GM20000 (cell line): ENCODE measurements around the gene MAU2.
"Not testable (repeated sequence)": the region's sequence is repeated elsewhere in the genome, so short reads cannot be mapped to it uniquely, and the experiment has no call there.

Experiments
- DNase-seq: peaks from one replicate; pipeline ENCODE4 v3.0.0; 2012; ENCODE audit warnings: low spot score
- TF ChIP-seq, protein P1 (sequence below): IDR thresholded peaks from 2 replicates; pipeline ENCODE4 v1.5.1; 2012; ENCODE audit warnings: mild to moderate bottlenecking, control low read depth; ENCODE audit errors: extremely low read depth, missing control alignments

MAU2 gene

DNA sequence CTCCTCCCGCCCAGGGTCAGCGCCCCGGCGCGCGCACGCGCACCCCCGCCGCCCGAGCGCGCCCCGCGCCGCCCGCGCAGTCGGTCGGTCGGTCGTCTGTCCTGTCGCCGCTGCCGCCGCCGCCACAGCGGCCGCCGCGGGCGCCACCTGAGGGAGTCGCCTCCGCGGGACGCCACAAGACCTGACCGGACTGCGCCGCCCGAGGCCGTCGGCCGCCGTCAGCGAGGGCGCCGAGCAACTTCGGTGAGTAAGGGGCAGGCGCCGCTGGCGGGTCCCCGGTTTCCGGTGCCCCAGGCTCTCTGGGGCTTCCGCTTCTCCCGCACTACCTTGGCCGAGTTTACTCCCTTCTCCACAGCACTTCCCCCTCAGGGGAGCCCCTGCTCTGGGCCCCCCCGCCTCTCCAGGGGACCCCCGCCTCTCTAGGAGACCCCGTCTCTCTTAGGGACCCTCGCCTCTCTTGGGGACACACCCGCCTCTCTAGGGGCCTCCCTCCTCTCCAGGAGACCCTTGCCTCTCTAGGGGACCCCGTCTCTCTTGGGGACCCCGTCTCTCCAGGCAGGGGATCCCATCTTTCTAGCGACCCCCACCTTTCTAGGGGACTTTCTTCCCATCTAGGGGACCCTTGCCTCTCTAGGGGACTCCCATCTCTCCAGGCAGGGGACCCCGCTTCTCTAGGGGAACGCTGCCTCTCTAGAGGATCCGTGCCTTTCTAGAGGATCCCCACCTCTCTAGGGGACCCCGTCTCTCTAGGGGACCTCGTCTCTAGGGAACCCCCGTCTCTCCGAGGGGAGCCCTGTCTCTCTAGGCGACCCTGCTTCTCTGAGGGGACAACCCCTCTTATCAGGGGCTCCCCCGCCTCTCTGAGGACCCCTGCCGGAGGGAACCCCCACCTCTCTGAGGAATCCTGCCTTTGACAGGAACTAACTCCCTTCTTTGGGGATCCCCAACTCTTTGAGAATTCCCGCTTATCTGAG, 65.6 kb downstream of the MAU2 start:
- TF ChIP-seq, protein P1, sequence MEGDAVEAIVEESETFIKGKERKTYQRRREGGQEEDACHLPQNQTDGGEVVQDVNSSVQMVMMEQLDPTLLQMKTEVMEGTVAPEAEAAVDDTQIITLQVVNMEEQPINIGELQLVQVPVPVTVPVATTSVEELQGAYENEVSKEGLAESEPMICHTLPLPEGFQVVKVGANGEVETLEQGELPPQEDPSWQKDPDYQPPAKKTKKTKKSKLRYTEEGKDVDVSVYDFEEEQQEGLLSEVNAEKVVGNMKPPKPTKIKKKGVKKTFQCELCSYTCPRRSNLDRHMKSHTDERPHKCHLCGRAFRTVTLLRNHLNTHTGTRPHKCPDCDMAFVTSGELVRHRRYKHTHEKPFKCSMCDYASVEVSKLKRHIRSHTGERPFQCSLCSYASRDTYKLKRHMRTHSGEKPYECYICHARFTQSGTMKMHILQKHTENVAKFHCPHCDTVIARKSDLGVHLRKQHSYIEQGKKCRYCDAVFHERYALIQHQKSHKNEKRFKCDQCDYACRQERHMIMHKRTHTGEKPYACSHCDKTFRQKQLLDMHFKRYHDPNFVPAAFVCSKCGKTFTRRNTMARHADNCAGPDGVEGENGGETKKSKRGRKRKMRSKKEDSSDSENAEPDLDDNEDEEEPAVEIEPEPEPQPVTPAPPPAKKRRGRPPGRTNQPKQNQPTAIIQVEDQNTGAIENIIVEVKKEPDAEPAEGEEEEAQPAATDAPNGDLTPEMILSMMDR, result no peak
- DNase-seq, result no peak

DNA sequence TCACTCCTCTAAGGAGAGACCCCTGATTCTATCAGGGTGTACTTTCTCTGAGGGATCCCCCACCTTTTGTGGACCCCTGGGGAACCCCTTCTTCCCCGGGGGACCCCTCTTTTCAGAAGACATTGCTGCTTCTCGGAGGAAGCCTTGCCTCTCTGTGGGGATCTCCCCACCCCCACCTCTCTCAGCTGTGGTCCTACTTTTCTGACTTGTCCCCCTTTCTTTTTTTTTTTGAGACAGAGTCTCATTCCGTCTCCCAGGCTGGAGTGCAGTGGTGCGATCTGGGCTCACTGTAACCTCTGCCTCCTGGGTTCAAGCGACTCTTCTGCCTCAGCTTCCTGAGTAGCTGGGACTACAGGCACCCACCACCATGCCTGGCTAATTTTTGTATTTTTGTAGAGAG, 66.5 kb downstream of the MAU2 start:
- no peak for DNase-seq
- TF ChIP-seq, protein P1, result no peak

DNA sequence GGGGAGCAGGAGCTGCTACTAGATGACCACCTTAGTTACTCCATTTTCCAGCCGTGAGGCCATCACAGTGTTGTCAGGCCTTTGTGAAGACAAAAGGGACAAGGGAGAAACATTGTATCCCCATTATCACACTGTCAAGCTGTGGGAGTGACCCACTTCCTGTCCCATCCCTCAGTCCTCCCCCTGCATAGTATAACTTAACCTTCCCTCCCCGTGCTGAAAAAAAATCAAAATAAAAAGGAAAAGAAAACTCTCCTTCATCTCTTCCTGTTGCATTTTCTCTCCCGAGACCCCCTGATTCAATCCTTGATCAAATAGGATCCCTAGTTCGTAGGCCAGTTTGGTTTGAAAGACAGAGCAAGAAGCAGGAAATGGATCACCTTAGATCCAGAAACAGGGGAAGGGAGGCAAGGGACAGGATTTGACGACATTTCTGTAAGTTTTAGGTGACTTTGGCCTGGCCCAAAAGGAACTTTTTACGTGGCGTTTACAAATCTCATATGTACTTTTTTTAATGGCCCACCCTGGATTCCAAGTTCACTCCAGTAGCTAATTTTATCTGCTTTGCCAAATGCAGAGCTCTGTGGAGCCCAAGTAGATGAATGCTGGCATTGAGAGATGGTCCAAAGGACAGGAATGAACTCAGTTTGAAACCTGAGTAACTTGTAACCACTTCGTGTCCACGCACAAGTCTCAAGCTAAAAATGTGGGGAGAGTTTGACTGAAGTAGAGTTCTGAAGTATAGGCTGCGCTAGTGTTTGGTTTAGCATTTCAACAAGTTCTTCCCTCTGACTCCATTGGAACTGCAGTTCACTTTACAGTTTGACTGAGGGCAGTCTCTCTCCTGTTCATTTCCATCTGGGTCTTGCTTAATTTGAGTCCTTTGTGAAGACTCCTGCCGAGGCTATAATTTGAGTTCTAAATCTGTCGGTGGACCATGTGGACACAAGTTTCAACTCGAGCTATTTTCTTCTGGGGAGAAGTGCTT, 68.2 kb downstream of the MAU2 start:
- DNase-seq, result no peak
- TF ChIP-seq, protein P1, result no peak

DNA sequence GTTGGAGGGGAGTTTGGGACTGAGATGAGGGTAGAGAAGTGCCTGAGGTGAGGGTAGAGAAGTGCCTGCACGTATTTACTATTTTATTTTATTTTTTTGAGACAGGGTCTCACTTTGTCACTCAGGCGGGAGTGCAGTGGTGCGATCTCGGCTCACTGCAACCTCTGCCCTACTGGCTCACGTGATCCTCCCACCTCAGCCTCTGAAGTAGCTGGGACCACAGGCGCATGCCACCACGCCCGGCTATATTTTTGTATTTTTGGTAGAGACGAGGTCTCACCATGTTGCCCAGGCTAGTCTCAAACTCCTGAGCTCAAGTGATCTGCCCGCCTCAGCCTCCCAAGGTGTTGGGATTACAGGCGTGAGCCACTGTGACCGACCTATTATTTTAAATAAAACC, 69.1 kb downstream of the MAU2 start:
- not testable (repeated sequence) for DNase-seq

DNA sequence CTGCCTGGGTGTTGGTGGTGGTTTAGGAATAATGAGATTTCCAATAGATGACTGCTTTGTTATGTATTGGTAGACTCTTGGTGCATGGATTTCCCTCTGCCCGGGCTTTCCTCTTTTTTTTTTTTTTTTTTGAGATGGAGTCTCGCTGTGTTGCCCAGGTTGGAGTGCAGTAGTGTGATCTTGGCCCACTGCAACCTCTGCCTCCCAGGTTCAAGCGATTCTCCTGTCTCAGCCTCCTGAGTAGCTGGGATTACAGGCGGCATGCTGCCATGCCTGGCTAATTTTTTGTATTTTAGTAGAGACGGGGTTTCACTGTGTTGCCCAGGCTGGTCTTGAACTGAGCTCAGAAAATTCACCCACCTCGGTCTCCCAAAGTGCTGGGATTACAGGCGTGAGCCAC, 73.7 kb downstream of the MAU2 start:
- not testable (repeated sequence) for DNase-seq

DNA sequence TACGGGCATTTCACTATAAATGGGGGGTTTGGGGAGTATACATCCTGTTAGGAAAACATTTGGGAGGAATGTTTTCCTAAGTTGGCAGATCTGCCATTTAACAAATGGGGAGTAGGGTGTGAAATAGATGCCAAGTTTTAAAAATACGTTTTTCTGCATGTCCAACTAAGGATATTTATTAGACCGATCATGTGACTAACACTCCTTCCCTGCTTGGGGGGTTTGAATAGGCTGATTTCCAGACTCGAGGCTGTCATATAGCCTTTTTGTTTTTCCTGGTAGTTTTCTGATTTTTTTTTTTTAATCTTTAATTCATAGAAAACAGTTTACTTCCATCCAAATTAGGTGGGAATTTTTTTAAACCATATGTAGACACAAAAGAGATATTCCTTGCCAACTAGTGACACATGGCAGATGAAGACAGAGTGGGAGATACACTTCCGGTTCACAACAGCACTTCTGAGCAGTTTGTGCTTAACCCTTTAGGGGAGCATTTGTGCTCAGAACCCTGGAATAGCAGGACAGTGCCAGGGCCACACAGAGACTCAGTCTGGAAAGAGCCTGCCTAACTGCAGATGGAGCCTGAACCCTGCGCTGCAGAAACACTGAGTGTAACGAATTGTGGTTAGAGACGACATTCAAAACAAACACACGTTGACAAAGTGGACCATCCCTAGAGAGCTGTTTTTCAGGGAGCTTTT, 79.3 kb downstream of the MAU2 start:
- TF ChIP-seq, protein P1, result no peak
- no peak for DNase-seq

DNA sequence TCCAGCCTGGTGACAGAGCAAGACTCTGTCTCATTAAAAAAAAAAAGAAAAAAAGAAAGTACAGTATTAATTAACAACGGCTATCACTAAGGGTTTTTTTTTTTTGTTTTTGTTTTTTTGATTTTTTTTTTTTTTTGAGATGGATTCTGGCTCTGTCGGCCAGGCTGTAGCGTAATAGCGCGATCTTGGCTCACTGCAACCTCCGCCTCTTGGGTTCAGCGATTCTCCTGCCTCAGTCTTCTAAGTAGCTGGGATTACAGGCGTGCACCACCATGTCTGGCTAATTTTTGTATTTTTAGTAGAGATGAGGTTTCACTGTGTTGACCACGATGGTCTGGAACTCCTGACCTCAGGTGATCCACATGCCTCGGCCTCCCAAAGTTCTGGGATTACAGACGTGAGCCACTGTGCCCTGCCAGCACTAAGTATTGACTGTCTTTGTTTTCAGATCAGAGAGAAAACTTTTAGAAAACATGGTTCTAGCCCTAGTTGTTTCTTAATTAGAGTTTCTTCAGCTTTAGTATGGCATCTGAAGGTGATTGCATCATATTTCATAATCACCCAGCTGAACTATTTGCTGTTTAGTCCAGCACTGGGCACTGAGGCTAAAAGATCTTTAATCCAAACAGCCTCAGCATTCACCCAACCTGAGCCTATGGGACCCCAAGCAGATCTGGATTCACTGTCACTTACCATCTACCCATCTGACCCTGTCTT, 82.2 kb downstream of the MAU2 start:
- no peak for DNase-seq

More for the DNA sequence above, 82.2 kb downstream of the MAU2 start:
- TF ChIP-seq, protein P1, result no peak
